HCT116 (cell line): ENCODE measurements around the gene SOS1. TPM values are rescaled to one million over a fixed set of nuclear protein-coding genes. Genes with fewer than 3 reads are reported as not detected.

Source experiments
- ATAC-seq: fragments of 200-7000 bp; cut with Tn5 transposase; 2 replicates; pipeline ENCODE4 v1.9.1; 2020; ENCODE audit warnings: mild to moderate bottlenecking, moderate library complexity
- BruUV-seq: library from RNA; stranded (reverse); fragments of 400-500 nt; replicated peaks from 2 replicates; lab custom pipeline; 2021; lab: Mats Ljungman, UMichigan
- CTCF ChIA-PET: fragments of 300-600 bp; sonication (Branson Sonifier 250); formaldehyde crosslinking; loops from one replicate; lab custom pipeline; 2021; ENCODE audit warnings: antibody characterized with exemption; lab: Charles Lee
- POLR2A ChIA-PET: fragments of 300-600, 350-600 bp; sonication (Branson Sonifier 250); formaldehyde crosslinking; loops from one replicate; lab custom pipeline; 2021; ENCODE audit warnings: antibody characterized with exemption; lab: Charles Lee
- RAD21 ChIA-PET, 2 experiments: fragments of 300-600 bp; sonication (Branson Sonifier 250); formaldehyde crosslinking; loops; one replicate each; lab custom pipeline; 2023; ENCODE audit warnings: low total read pairs in 2 of 2; ENCODE audit not compliant: uncharacterized antibody in 2 of 2, unreplicated experiment in 2 of 2, low non-redundant PET in 1 of 2; lab: Charles Lee
- DNase-seq: peaks from one replicate; pipeline ENCODE4 v3.0.0-alpha.2; 2010; ENCODE audit warnings: low read depth, low spot score
- H2AFZ ChIP-seq: fragments of 200-600 bp; shearing (Covaris generic), sonication (generic); 2 replicates; pipeline ENCODE4 v1.6.1; 2017; ENCODE audit warnings: low read depth, mixed run types, mixed read lengths, antibody characterized with exemption, low read length; ENCODE audit not compliant: poor library complexity, severe bottlenecking
- H3K27ac ChIP-seq: 2 replicates; pipeline ENCODE4 v1.5.1; 2012; ENCODE audit warnings: low read depth, low read length
- H3K27me3 ChIP-seq: fragments of 200-600 bp; sonication (generic); 2 replicates; pipeline ENCODE4 v1.6.1; 2016; ENCODE audit warnings: mixed run types, low read length, mixed read lengths; ENCODE audit not compliant: insufficient read depth
- H3K36me3 ChIP-seq, 2 experiments: fragments of 200-500 bp in 1 of 2; fragments of 200-600 bp in 1 of 2; sonication (Bioruptor generic) in 1 of 2; sonication (generic) in 1 of 2; 2 replicates each; pipeline versions ENCODE4 v1.5.1 to v1.6.1; 2014 to 2016; ENCODE audit warnings: low read length in 2 of 2, inconsistent platforms in 1 of 2, mixed read lengths in 1 of 2, mixed run types in 1 of 2; ENCODE audit not compliant: insufficient read depth in 2 of 2, control insufficient read depth in 1 of 2
- H3K4me1 ChIP-seq, 2 experiments: fragments of 200-600 bp in 1 of 2; sonication (generic) in 1 of 2; 2 replicates each; pipeline versions ENCODE4 v1.5.1 to v1.6.1; 2012 to 2017; ENCODE audit warnings: low read length in 2 of 2, inconsistent platforms in 1 of 2, mild to moderate bottlenecking in 1 of 2, mixed read lengths in 1 of 2, mixed run types in 1 of 2, moderate library complexity in 1 of 2; ENCODE audit not compliant: insufficient read depth in 2 of 2, control insufficient read depth in 1 of 2
- H3K4me2 ChIP-seq: fragments of 200-600 bp; sonication (generic); 2 replicates; pipeline ENCODE4 v1.6.1; 2017; ENCODE audit warnings: mixed run types, low read length, mixed read lengths
- H3K4me3 ChIP-seq, 2 experiments: fragments of 200-600 bp in 1 of 2; sonication (generic) in 1 of 2; replicated peaks in 1 of 2; 2 replicates each; pipeline ENCODE4 v1.5.1; 2011 to 2016; ENCODE audit warnings: low read length in 2 of 2, control low read depth in 1 of 2, low read depth in 1 of 2, mild to moderate bottlenecking in 1 of 2, mixed read lengths in 1 of 2, mixed run types in 1 of 2
- H3K79me2 ChIP-seq: fragments of 200-600 bp; sonication (generic); 2 replicates; pipeline ENCODE4 v1.6.1; 2017; ENCODE audit warnings: mild to moderate bottlenecking, mixed run types, low read length, moderate library complexity, mixed read lengths; ENCODE audit not compliant: insufficient read depth
- H3K9ac ChIP-seq: fragments of 200-600 bp; sonication (generic); 2 replicates; pipeline ENCODE4 v1.6.1; 2016; ENCODE audit warnings: low read length, mixed read lengths
- H3K9me2 ChIP-seq: fragments of 200-600 bp; sonication (generic), shearing (Covaris generic); 2 replicates; pipeline ENCODE4 v1.6.1; 2017; ENCODE audit warnings: mixed run types, mild to moderate bottlenecking, moderate library complexity; ENCODE audit not compliant: insufficient read depth
- H3K9me3 ChIP-seq, 2 experiments: fragments of 200-500 bp in 1 of 2; fragments of 200-600 bp in 1 of 2; sonication (Bioruptor generic) in 1 of 2; sonication (generic) in 1 of 2; 2 replicates each; pipeline ENCODE4 v1.6.1; 2014 to 2017; ENCODE audit warnings: low read length in 2 of 2, mixed read lengths in 2 of 2, inconsistent platforms in 1 of 2, low read depth in 1 of 2, mild to moderate bottlenecking in 1 of 2, mixed run types in 1 of 2, moderate library complexity in 1 of 2; ENCODE audit not compliant: control insufficient read depth in 1 of 2, insufficient read depth in 1 of 2
- H4K20me1 ChIP-seq: fragments of 200-600 bp; sonication (generic), shearing (Covaris generic); 2 replicates; pipeline ENCODE4 v1.6.1; 2017; ENCODE audit warnings: mixed run types, mild to moderate bottlenecking, moderate library complexity; ENCODE audit not compliant: insufficient read depth
- ATF3 ChIP-seq: IDR thresholded peaks from 2 replicates; pipeline ENCODE4 v1.6.1; 2012
- CBX3 ChIP-seq: IDR thresholded peaks from 2 replicates; pipeline ENCODE4 v1.6.1; 2012; ENCODE audit warnings: low read depth
- CEBPB ChIP-seq: IDR thresholded peaks from 2 replicates; pipeline ENCODE4 v1.6.1; 2012; ENCODE audit warnings: low read depth
- CTCF ChIP-seq, 3 experiments: fragments of 200-600 bp in 1 of 3; sonication (generic) in 1 of 3; IDR thresholded peaks in 2 of 3; conservative IDR thresholded peaks in 1 of 3; 2 replicates each; pipeline ENCODE4 v1.5.1; 2012 to 2017; ENCODE audit warnings: low read depth in 2 of 3, low read length in 2 of 3, antibody characterized with exemption in 1 of 3, borderline replicate concordance in 1 of 3, control low read depth in 1 of 3, mild to moderate bottlenecking in 1 of 3, mixed read lengths in 1 of 3, mixed run types in 1 of 3, moderate library complexity in 1 of 3; ENCODE audit not compliant: insufficient read depth in 1 of 3
- ELF1 ChIP-seq: IDR thresholded peaks from 2 replicates; pipeline ENCODE4 v1.6.1; 2012; ENCODE audit warnings: low read depth, borderline replicate concordance
- EZH2 ChIP-seq: fragments of 200-600 bp; sonication (generic); IDR thresholded peaks from 2 replicates; pipeline ENCODE4 v1.6.1; 2017; ENCODE audit warnings: antibody characterized with exemption, mixed run types
- EZH2phosphoT487 ChIP-seq: fragments of 200-600 bp; IDR thresholded peaks from 2 replicates; pipeline ENCODE4 v1.6.1; 2018; ENCODE audit warnings: antibody characterized with exemption, borderline replicate concordance
- FOSL1 ChIP-seq: IDR thresholded peaks from 2 replicates; pipeline ENCODE4 v1.6.1; 2012; ENCODE audit warnings: low read depth
- JUND ChIP-seq: IDR thresholded peaks from 2 replicates; pipeline ENCODE4 v1.6.1; 2012
- MAX ChIP-seq: IDR thresholded peaks from 2 replicates; pipeline ENCODE4 v1.6.1; 2012
- POLR2A ChIP-seq: IDR thresholded peaks from 2 replicates; pipeline ENCODE4 v1.7.0; 2011; ENCODE audit warnings: borderline replicate concordance; ENCODE audit not compliant: insufficient read depth, insufficient read length; ENCODE audit errors: extremely low read depth
- POLR2AphosphoS5 ChIP-seq: IDR thresholded peaks from 2 replicates; pipeline ENCODE4 v1.6.1; 2011; ENCODE audit warnings: mild to moderate bottlenecking, low read depth, low read length, moderate library complexity
- RAD21 ChIP-seq: IDR thresholded peaks from 2 replicates; pipeline ENCODE4 v1.6.1; 2012; ENCODE audit warnings: low read depth, mild to moderate bottlenecking
- REST ChIP-seq: IDR thresholded peaks from 2 replicates; pipeline ENCODE4 v1.6.1; 2012; ENCODE audit warnings: low read depth
- SIN3A ChIP-seq: IDR thresholded peaks from 2 replicates; pipeline ENCODE4 v1.6.1; 2012; ENCODE audit warnings: low read depth
- SP1 ChIP-seq: IDR thresholded peaks from 2 replicates; pipeline ENCODE4 v1.6.1; 2012; ENCODE audit warnings: low read depth
- ZFX ChIP-seq: fragments of 450-650 bp; IDR thresholded peaks from 2 replicates; pipeline ENCODE4 v1.6.1; 2017
- ZNF274 ChIP-seq: fragments of 200-500 bp; sonication (Bioruptor generic); IDR thresholded peaks from 2 replicates; pipeline ENCODE4 v1.6.1; 2014; ENCODE audit warnings: mild to moderate bottlenecking, low read depth, low read length, inconsistent platforms
- intact Hi-C: fragments of 100-400 bp; cut with micrococcal nuclease; formaldehyde crosslinking; loops from 2 replicates; pipeline ENCODE4 v1.10.0; 2022
- total RNA-seq: library from RNA; stranded (reverse); gene quantifications from one replicate; pipeline ENCODE4 v1.2.1, GENCODE V29; 2021; ENCODE audit not compliant: unreplicated experiment

Gene SOS1
- total RNA-seq, 1 experiment from 2014 or later: 19.4 TPM

GRCh38 chr2:39062320-39062719, 58.5 kb downstream of the SOS1 start:
- TF ChIP-seq ATF3 (no peak), SIN3A (no peak), POLR2A (no peak), SP1 (no peak), FOSL1 (no peak), ELF1 (no peak), REST (no peak), POLR2AphosphoS5 (no peak), MAX (no peak), CTCF (IDR thresholded peaks at IDR 0.05 in 2 of 3, conservative IDR thresholded peaks at IDR 0.05 in 1 of 3; ENCODE audit: borderline replicate concordance in 1 of 3, insufficient read depth in 1 of 3, low read depth in 2 of 3, low read length in 2 of 3) (no peak), ZFX (no peak), CEBPB (no peak), JUND (no peak), EZH2 (no peak), ZNF274 (no peak), EZH2phosphoT487 (no peak), CBX3 (no peak), RAD21 (no peak)
- intact Hi-C loops: loop anchor here (10.0 kb wide), 1 partner anchor 662 kb away; no protein-coding TSS in a partner anchor
- Histone ChIP-seq H4K20me1 (no peaks in the 10 kb centered on the region), H3K36me3 (no peaks in the 10 kb centered on the region), H3K27me3 (no peaks in the 10 kb centered on the region), H3K4me3 (no peak overlapping the region), H3K4me1 (no peaks in the 10 kb centered on the region), H3K9me2 (no peaks in the 10 kb centered on the region), H2AFZ (no peak overlapping the region), H3K9me3 (no peaks in the 10 kb centered on the region), H3K9ac (no peak overlapping the region), H3K4me2 (no peak overlapping the region), H3K79me2 (no peaks in the 10 kb centered on the region), H3K27ac (no peak overlapping the region)
- ChIA-PET CTCF (interaction anchor here (0.5 to 10.4 kb wide), 3 partner anchors 115 to 206 kb away, joined by 3 to 141 read pairs (median 10); no protein-coding TSS in a partner anchor), POLR2A (interaction anchor here (0.6 kb wide), 1 partner anchor 630 kb away, joined by 3 read pairs; no protein-coding TSS in a partner anchor), RAD21 (interaction anchor here in 1 of 2 experiments (1.5 kb wide), 1 partner anchor 115 kb away, joined by 6 read pairs; no protein-coding TSS in a partner anchor)
- DNase-seq (no peak), ATAC-seq (no peak)
- no TSS peak for BruUV-seq
